Mucosa of stomach (tissue), 1 donor: ENCODE measurements around the gene FAM72C.
"Not testable (repeated sequence)": the region's sequence is repeated elsewhere in the genome, so short reads cannot be mapped to it uniquely, and the experiment has no call there.

Experiments used
- H3K27me3 ChIP-seq: one replicate; pipeline ENCODE4 v1.7.0; 2013; ENCODE audit warnings: mild to moderate bottlenecking, low read length; ENCODE audit not compliant: control insufficient read depth, insufficient read depth
- H3K36me3 ChIP-seq: one replicate; pipeline ENCODE4 v1.7.0; 2013; ENCODE audit warnings: low read length; ENCODE audit not compliant: control insufficient read depth, insufficient read depth
- H3K4me1 ChIP-seq: one replicate; pipeline ENCODE4 v1.7.0; 2013; ENCODE audit warnings: mild to moderate bottlenecking, low read length; ENCODE audit not compliant: control insufficient read depth, insufficient read depth
- H3K4me3 ChIP-seq: one replicate; pipeline ENCODE4 v1.7.0; 2013; ENCODE audit warnings: low read length
- H3K9ac ChIP-seq: one replicate; pipeline ENCODE4 v1.7.0; 2013; ENCODE audit warnings: mild to moderate bottlenecking, low read length, moderate library complexity
- H3K9me3 ChIP-seq: one replicate; pipeline ENCODE4 v1.7.0; 2013; ENCODE audit warnings: mild to moderate bottlenecking, low read length, moderate library complexity; ENCODE audit not compliant: control insufficient read depth
- donor health status: Pancreatic carcinoma.

FAM72C gene

DNA sequence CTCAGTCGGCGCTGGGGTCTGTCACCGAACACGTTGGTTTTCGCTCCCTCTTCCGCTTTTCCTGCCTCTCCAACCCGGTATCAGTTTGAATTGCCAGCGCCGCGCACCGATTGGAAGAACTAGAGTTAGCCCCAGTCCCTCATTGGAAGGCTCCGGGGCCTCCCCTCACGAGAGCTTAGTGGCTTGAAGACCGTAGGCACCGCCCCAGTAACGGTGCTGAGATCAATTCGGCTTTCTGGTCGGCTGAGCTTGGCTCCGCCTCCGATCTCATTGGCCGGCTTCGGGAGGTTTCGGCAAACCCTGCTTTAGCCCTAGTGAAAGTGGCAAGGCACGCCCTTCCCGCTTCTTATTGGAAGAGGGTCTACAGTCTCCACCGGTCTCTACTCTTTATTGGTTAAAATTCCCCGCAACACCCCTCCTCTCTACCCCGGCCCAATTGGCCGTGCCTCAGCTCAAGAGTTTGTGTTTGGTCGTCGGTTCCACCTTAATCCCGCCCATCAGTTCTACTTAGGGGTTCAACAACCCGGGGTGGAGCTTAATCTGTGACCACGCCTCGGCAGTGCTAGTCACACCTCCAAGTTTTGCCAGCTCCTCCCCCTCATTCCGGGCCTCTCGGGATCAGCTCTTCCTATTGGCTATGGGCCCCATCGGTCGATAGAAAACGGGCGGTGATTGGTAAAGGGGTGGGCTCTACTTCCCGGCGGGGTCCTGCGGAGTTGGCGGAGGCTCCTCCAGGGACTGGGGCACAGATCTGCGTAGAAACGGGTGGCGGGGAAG lies at the start of gene FAM72C:
TSS of gene FAM72C (minus strand) at position 63 of the 777 bp plus-strand sequence. CDS start 845 bp downstream, outside the sequence.
- not testable (repeated sequence) for H3K9ac ChIP-seq, H3K36me3 ChIP-seq, H3K9me3 ChIP-seq, H3K27me3 ChIP-seq, H3K4me1 ChIP-seq, H3K4me3 ChIP-seq

GRCh38 chr1:144020001-144020738 lies 48.4 kb upstream of the FAM72C start:
- H3K9me3 ChIP-seq, H3K9ac ChIP-seq, H3K27me3 ChIP-seq, H3K4me1 ChIP-seq, H3K36me3 ChIP-seq, H3K4me3 ChIP-seq: not testable (repeated sequence)

DNA sequence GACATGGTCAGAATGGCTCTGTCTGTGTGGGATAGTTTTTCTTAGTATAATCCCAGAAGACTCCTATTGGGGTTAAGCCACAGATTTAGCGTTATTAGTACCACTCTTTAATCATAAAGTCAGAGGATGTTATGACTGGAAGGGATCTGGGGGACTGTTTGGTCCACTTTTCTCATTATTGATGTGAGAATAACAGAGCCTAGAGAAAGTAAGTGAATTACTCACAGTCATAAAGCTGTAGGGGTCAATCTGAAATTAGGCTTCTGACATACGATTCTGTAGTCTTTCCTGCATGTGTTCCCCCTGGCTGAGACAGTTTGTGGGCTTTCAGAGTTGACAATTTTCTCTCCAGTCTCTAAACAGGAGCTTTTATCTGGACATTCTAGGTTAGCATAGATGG lies 47.3 kb upstream of the FAM72C start:
- H3K36me3 ChIP-seq, H3K9ac ChIP-seq, H3K9me3 ChIP-seq, H3K4me1 ChIP-seq, H3K27me3 ChIP-seq, H3K4me3 ChIP-seq: not testable (repeated sequence)

DNA sequence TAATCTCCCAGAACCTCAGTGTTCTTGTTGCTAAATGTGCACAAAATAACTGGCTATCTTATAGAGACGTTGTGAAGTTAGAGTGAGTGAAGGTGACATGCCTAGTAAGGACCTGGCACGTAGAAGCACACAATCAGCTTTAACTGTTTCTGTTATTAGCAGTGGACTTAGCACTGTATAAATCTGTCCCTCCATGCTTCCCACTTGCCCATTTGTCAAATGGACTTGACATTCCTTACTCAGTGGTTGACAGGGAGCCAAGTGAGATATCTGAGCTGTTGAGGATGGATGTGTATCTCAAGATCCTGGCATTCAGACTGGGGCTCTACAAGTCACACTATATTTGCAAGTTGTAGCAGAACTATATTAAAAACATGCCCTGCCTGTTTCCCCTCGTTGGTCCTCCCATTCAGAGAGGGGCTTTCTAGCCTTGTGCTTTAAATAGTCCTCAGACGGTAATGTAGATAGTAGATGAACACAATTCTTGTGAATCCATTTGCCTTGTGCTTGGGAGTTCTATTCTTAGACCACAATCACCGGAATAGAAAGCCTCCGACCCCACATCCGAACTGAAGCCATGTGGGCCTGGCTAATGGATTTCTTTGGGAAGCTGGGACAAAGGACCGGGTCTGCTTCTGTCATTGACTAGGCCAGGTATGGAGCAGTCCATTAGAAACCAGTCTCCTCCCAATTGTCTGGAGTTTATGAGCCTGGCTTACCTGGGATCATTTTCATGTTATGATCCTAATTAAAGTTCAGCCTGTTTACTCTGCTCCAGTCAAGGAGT lies 43.6 kb upstream of the FAM72C start:
- H3K4me3 ChIP-seq, H3K9me3 ChIP-seq, H3K27me3 ChIP-seq, H3K36me3 ChIP-seq, H3K9ac ChIP-seq, H3K4me1 ChIP-seq: not testable (repeated sequence)

- not testable (repeated sequence) for H3K9ac ChIP-seq, H3K4me1 ChIP-seq, H3K9me3 ChIP-seq, H3K36me3 ChIP-seq, H3K4me3 ChIP-seq, H3K27me3 ChIP-seq
Observed at GRCh38 chr1:144014528-144014927, 42.7 kb upstream of the FAM72C start.

DNA sequence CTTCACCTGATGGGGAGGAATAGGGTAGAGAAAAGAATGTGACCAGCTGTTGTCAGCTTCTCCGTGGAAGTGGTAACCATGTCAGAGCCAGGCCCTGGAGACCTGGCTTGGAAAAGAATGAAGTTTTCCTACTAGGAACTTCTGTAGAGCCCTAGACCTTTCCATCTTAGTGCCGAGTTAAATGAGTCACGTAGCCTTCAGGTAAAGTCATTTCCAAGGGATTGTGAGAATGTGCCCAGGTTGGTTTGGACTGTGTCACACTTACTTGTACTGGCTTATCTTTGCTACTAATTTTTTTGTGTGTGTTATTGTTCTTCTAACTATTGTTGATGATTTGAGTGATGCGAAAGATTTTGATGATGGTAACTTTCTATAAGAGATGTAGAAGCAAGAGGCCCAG lies 42.3 kb upstream of the FAM72C start:
- H3K27me3 ChIP-seq, result not testable (repeated sequence)

DNA sequence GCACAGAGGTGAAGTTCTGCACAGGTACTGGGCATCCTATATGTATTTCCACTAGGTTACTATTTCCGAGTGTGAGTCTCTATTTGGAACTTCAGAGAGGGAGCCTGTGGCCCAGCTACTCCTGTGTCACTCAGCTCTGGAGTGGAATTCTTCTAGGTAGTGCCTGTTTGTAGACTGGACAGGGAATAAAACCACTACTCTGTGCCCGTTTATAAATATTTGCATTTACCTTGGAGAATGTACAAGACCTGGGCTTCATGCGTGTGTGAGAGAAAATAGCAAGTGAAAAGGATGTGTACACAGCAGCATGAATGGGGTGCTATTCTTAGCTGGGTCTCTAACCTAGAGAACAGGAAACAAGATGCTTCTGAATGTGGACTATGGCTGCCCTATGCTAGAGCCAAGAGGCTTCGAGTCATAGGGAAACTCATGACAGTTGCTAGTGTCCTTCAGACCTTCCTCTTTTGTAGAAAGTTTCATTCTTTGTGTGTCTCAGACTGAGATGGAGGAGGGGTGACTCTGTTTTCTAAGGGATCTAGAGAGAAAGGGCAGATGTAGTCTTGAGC lies 40.5 kb upstream of the FAM72C start:
- H3K4me1 ChIP-seq, H3K9me3 ChIP-seq, H3K9ac ChIP-seq, H3K27me3 ChIP-seq, H3K36me3 ChIP-seq, H3K4me3 ChIP-seq: not testable (repeated sequence)

More for the DNA sequence above, 42.3 kb upstream of the FAM72C start:
- not testable (repeated sequence) for H3K9ac ChIP-seq, H3K36me3 ChIP-seq, H3K4me1 ChIP-seq, H3K4me3 ChIP-seq, H3K9me3 ChIP-seq

- H3K27me3 ChIP-seq, H3K4me1 ChIP-seq, H3K9ac ChIP-seq, H3K9me3 ChIP-seq, H3K36me3 ChIP-seq, H3K4me3 ChIP-seq: not testable (repeated sequence)
Observed at GRCh38 chr1:144009410-144009809, 37.6 kb upstream of the FAM72C start.

DNA sequence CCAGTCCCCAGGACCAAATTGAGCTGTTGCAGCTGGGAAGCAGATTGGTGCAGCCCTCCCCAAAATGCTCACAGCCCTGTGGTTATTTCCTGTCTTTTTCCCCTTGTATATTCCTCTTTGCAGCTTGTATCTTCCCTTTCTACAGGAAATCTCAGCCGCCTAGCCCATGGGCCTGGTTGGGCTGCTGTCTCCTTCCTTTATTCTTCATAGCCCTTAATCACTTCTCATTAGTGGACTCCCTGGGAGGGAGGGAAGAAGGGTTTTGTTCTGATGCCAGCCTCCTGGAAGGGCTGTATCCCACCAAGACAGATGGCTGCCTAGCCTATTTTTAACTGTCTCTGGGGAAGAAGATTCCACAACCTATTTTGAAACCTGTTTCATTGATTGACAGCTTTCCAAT lies 32.5 kb upstream of the FAM72C start:
- H3K4me3 ChIP-seq, H3K4me1 ChIP-seq, H3K9me3 ChIP-seq, H3K9ac ChIP-seq, H3K36me3 ChIP-seq, H3K27me3 ChIP-seq: not testable (repeated sequence)

DNA sequence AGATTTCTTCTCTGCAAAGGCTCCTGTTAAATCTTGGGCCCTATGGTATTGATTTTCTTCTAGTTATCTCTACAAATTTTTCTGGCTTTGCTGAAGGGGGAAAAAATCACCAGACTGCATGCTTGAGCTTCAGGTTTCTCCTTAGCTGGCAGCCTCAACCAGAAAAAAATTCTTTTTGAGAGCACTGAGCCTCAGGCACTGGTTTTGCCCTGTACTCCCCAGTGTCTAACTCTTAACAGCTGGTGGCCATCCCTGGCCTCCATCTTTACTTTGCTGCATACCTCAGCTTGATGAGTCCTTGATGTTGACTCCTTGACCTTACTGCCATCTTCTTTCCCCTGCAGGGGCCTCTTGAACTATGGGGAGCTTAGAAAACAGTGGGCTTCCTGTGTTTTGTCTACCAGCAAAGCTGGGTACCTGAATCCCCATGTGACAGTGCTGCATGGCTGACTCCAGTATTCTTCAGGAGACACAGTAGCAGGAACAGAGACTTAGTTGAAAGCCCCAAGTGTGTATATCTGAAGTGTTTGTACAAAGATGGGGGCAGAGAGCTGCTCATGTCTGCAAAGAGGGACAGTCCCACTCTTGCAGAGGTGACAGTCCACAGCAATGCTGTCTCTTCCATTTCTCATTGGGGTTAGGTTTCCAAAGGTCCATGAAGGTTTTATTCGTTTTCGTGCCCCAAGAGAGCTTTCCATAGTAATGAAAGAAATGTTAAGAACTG lies 31.7 kb upstream of the FAM72C start:
- not testable (repeated sequence) for H3K4me1 ChIP-seq, H3K9ac ChIP-seq, H3K36me3 ChIP-seq, H3K27me3 ChIP-seq, H3K4me3 ChIP-seq, H3K9me3 ChIP-seq

DNA sequence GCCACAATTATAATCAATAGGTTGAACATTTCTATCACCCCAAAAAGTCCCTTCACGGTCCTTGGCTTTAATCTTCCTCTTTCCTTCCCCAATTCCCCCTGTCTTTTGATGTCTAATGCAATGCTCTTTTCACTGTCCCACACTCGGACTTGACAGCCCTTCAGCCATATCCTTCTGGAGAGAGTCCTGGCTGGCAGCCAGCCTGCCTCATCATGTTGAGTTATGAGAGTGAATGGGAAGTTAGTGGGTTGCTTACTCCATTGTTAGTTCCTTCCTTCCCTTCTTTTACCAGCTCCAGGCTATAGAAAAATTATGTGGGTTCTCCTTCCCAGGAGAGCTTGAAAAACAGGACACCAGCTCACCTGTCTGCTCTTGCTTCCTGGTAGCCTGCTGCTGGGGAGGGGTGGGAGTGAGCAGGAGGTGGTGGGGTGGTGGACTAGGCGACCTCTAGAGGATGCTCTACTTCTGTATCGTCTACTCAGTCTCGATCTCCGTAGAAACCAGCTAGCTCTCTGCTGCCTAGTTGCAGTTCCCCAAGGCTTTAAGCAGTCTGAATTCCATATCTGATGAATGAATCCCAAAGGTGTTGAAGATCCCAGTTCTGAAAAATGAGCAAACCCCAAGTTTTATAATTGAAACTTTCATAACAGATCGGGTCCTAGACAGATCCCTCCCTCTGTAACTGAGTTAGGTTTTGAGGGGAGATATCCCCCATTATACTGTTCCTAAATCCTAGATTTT lies 30.5 kb upstream of the FAM72C start:
- not testable (repeated sequence) for H3K9me3 ChIP-seq, H3K4me1 ChIP-seq, H3K36me3 ChIP-seq, H3K4me3 ChIP-seq, H3K27me3 ChIP-seq, H3K9ac ChIP-seq
